ENCODE data around the gene ELMOD1.
"Not testable (repeated sequence)": the region's sequence is repeated elsewhere in the genome, so short reads cannot be mapped to it uniquely, and the experiment has no call there.

ELMOD1 gene

GRCh38 chr11:107590460-107591377, at the start of gene ELMOD1:
Gene ELMOD1, plus strand, starts transcription at chr11:107591147. Its CDS starts 27,043 bp downstream, at chr11:107618190.
- peak; percentile 30 for DNase-seq

GRCh38 chr11:107545101-107545514, 45.8 kb upstream of the ELMOD1 start:
- DNase-seq: no peak

DNA sequence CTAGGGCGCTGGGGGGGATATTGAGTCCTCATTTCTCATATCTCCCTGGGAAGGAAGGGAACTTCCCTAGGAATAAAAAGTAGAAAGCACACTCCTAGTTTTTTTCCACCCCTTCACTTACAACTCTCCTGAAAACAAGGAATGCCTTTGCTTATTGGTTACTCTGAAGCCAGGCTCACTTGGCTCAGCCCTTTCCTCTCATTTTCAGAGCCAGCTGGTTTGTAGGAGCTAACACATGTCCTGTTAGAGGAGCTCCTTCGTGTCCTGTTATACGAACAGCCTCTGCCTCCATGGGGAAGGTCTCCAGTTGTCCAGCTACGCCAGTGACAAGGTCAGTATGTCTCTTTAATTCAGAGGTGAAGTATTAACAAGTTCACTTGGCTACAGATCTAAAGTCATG, 43.0 kb upstream of the ELMOD1 start:
- no peak for DNase-seq

GRCh38 chr11:107549253-107549953, 41.5 kb upstream of the ELMOD1 start:
- peak; percentile 7 for DNase-seq

GRCh38 chr11:107549954-107550285, 41.0 kb upstream of the ELMOD1 start:
- no peak for DNase-seq

DNA sequence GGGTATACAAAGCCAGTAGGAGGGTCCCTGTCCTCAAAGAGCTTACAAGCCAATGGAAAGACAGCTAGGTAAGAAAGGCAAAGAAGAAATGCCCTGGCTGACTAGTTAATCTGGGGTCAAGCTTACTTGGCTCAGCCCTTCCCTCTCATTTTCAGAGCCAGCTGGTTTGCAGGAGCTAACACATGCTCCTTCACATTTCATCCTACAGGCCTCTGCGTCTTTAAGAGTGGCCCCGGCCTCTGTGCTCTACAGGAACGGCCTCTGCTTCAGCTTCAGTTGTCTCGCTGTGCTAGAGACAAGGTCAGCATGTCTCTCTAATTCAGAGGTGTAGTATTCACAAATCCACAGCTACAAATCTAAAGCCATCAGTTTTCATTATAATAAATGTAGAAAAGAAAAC, 40.6 kb upstream of the ELMOD1 start:
- DNase-seq: no peak

DNA sequence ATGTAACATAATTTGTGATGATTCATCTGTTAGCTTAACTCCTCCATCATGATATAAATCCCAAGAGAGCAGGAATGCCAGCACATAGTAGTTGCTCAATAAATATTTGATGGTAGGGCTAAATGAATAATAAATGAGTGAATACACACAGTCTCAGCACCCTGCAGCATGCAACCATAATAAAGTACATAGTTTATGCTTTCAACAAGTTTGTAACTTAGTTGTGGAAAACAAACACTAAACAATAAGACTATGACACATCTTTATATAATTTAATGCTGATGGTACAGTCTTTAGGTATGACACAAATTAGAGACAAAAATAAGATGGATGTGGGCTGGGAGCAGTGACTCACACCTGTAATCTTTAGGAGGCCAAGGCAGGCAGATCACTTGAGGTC, 29.3 kb upstream of the ELMOD1 start:
- no peak for DNase-seq

DNA sequence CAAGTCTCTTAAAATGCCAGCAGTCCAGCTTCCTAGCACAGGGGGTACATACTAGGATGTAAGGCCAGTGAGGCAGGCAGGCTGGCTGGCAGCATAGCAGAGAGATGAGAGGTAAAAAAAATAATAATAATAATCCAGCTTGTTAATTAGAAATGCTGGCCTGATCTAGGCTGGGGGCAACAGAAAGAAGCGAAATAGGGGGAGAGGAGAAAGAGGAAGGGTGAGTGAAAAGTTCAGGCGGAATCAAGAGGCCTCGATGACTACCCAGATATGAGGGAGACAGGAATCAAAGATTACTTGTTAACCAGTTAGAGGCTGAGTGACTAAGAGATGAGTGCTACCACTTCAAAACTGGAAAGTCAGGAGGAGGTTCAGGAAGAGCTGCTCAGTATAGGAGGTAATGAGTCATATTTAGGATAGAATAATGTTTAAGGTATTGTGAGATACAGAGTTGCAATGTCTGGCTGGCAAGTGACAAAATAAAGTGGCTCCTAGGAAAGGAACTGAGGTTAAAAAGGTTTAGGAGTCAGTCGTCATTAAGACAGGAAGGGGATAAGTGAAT, 28.2 kb upstream of the ELMOD1 start:
- no peak for DNase-seq

DNA sequence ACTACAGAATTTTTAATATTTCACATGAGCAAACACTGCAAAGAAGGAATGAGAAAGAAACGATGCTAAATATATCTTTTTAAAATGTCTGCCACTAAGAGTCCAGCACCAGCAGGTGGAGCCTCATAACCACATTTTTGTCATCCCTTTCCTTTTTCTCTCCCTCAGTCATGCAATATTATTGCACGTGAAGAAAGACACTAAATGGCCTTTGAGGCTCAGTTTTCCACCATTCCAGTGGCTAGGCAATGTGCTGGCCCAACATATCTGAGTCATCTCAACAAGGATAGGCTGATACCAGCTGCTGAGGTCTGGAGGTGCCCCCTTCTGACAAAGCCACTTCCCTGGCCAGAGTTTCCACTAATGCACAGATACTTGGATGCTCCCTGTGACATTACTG, 27.2 kb upstream of the ELMOD1 start:
- peak; percentile 4 for DNase-seq

DNA sequence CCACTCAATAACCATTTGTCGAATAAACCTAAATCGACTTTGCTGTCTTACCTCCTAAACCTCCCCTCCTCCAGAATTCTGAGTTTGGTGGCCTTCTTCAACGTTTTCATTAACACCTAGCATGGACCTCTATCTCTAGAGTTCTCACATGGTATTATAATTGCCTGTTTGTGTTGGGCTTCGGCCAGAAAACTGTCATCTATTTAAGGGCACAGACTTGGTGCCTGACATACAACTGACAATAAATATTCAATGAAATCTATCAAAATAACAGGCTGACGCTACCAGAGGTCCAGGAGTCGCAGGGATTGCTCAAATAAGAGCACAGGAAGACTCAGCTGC, 26.1 kb upstream of the ELMOD1 start:
- peak; percentile 27 for DNase-seq

- peak; percentile 41 for DNase-seq
Observed at GRCh38 chr11:107565219-107565937, 25.6 kb upstream of the ELMOD1 start, which contains the start of gene ALKBH8. Gene ALKBH8, minus strand, starts transcription at chr11:107565735. Its CDS starts 4,842 bp downstream, at chr11:107560893.

GRCh38 chr11:107565955-107566501, 24.9 kb upstream of the ELMOD1 start:
- not testable (repeated sequence) for DNase-seq

GRCh38 chr11:107566569-107566968, 24.4 kb upstream of the ELMOD1 start:
- no peak for DNase-seq

DNA sequence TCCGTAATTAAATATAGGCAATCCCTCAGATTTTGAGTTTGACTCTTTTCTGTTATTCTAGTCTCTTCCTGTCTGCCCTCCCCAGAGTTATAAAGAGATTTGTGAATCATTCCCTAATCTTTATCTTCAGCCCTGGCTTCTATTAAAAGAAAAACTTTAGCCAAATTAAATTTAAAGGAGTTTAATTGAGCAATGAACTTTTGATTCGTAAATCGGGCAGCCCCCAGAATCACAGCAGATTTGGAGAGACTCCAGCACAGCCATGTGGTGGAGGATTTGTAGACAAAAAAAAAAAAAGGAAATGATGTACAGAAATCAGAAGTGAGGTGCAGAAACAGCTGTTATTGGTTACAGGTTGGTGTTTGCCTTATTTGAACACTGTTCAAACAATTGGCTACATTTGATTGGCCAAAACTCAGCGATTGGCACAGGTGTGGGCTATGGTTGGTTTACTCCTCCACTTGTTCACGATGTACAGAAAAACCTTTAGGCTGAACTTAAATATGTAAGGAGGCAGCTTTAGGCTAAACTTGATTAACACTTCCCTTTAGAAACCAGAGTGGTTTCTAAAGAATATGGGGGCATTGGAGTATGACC, 23.1 kb upstream of the ELMOD1 start:
- DNase-seq: no peak

- DNase-seq: no peak
Observed at GRCh38 chr11:107570015-107570414, 20.9 kb upstream of the ELMOD1 start.

GRCh38 chr11:107573438-107573837, 17.5 kb upstream of the ELMOD1 start:
- no peak for DNase-seq

DNA sequence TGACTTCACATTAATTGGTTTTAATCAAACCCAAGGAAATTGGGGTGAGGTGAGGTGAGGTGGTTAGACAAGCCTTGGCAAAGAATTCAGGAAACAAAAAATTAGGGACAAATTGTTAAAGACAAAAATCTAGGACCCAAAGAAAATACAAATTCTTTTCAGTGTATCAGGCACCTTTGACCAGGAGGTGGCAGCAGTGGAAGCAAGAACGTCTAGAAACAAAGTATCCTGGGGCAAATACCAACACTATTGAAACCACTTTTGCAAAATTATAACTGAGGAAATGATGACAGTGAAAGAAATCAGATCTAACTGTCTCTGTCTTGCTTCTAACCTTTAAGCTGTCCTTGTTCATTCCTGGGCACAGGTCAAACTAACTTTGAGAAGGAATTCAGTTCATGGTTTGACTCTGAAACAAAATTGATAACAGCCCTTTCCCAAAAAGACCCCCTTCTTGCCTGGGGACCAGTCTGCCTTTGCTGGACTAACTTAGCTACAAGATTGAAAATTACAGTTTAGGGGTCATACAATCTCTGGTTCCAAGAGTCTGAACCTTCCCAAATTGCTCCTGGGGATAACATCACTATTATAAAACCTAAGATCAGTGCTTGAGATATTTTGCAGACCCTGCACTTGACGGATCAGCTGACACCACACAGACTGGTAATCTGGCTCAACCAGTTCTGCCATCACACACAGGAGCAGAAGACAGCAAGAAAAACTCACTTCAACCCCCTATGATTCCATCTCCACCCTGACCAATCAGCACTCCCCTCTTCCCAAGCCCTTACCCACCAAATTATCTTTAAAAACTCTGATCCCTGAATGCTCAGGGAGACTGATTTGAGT, 14.2 kb upstream of the ELMOD1 start:
- DNase-seq: not testable (repeated sequence)

GRCh38 chr11:107577346-107577711, 13.6 kb upstream of the ELMOD1 start:
- no peak for DNase-seq

GRCh38 chr11:107579169-107579568, 11.8 kb upstream of the ELMOD1 start:
- not testable (repeated sequence) for DNase-seq

DNA sequence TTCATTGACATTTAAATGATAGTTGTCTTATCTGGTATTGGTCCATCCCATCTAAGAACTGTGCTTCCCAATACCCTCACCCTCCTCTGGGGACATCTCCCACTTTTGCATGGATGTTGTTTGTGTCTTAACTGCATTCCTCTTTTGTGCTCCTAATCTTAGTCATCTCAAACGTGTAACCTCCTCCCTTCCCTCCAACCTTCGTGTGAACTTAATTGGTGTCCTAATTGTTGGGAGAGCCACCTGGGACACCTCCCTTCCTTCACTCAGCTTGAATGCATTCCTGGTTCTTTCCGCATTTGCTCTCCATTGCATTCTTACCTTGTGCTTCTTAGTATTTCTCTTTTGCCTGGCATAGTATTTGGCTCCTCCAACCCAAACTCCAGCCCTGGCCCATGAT, 9.8 kb upstream of the ELMOD1 start:
- DNase-seq: no peak

DNA sequence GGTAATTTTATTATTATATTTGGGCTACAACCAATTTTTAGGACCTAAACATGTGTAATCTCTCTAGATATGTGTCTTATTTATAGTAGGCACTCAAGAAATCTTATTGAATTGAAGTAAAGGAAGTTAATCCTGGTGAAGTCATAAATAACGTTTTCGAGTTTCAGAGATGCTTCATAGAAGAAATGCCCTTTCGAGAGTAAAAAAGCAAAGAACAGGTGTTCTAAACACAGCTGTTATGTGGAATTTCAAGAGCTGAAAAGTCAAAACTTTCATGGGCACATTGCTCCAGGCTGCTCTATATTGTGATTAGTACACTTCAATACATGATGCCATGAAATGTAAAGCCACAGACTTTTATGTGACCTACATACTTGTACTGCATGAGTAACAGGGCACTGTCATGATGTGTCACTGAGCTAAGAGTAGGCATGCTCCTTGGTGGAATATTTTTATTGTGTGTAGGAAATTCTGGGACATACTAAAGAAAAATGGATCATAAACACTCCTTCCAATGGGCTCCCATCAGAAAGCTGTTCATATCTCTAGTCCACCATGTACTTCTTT, 7.2 kb upstream of the ELMOD1 start:
- no peak for DNase-seq

Data from COR-L47 (cell line).